ENCODE measurements around the gene SMIM44.
A peak's percentile ranks its signal among the peaks of the same experiment; 100 is the strongest.
"Not testable (repeated sequence)": the region's sequence is repeated elsewhere in the genome, so short reads cannot be mapped to it uniquely, and the experiment has no call there.

Gene SMIM44

DNA sequence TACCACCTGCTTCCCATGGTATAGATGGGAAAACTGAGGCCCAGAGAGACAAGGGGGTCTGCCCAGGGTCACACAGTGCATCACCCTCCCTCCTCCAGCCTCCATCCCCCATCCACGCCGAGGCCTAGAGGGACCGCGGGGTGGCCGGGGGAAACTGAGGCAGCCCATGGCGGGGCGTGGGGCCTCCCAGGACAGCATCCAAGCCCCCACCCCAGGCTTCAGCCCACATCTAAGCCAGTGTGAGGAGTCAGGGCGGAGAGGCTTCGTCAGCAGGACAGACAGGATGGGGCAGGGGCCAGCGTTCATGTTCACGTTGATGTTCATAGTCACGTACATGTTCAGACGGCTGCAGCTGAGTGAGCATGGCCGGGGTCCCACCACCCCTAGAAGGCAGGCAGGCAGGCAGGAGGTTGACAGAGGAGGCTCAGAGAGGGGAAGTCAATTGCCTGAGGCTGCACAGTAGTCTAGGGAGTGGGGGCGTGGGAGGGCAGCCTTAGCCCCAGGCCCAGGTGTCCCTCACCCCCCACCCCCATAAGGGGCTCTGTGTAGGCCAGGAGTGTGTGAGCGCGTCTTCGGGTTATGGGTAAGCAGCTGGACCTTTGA lies 26.2 kb downstream of the SMIM44 start:
- no peak for DNase-seq

DNA sequence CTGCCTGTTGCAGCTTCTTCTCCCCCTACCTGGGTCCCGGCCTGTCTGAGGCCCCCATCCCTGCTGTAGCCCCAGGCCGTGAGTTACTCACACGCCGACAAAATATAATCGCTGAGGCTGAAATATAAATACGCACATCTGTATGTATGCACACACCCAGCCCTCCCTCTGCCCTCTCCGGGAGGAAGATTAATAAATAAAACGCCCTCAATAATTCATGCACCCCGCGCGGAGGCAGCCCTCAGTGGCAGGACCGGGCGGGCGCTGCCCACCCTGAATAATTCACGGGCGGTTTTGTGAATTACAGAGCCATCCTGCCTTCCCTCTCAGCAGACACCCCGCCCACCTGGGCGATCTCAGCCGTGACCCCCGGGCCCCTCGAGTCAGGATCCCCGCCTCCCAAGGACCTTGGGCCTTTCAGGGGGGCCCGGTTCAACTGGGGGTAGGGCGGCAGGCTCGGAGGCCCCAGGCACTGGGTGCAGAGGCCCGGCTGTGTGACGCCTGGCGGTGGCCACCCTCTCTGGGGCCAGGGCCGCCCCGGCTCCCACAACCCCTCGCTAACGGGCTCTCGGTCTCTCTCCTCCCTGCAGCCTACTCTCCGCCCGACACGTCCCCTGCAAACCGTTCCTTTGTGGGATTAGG lies 27.2 kb downstream of the SMIM44 start:
- DNase-seq, result no peak

- no peak for DNase-seq
These were observed 27.8 kb downstream of the SMIM44 start for GRCh38 chr19:3455393-3455955.

- DNase-seq, result no peak
These were observed 28.4 kb downstream of the SMIM44 start for GRCh38 chr19:3454656-3455392.

- DNase-seq, result no peak
These were observed 29.4 kb downstream of the SMIM44 start for GRCh38 chr19:3453840-3454239.

GRCh38 chr19:3452942-3453214 lies 30.4 kb downstream of the SMIM44 start:
- not testable (repeated sequence) for DNase-seq

- DNase-seq, result no peak
These were observed 30.9 kb downstream of the SMIM44 start for GRCh38 chr19:3452171-3452941.

DNA sequence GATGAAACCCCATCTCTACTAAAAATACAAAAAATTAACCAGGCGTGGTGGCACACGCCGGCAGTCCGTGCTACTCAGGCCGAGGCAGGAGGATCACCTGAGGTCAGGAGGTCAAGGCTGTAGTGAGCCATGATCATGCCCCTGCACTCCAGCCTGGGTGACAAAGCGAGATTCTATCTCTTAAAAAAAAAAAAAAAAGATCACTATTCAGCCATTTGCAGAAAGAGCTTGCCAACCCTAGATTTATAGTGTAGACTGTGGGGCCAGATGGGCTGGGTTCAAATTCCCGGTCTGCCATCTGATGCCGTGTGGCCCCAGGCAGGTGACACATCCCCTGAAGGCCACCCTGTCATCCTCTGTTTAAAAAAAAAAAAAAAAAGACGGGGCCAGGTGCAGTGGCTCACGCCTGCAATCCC lies 31.8 kb downstream of the SMIM44 start:
- DNase-seq, result no peak

- no peak for DNase-seq
These were observed 32.3 kb downstream of the SMIM44 start for GRCh38 chr19:3450796-3451411.

DNA sequence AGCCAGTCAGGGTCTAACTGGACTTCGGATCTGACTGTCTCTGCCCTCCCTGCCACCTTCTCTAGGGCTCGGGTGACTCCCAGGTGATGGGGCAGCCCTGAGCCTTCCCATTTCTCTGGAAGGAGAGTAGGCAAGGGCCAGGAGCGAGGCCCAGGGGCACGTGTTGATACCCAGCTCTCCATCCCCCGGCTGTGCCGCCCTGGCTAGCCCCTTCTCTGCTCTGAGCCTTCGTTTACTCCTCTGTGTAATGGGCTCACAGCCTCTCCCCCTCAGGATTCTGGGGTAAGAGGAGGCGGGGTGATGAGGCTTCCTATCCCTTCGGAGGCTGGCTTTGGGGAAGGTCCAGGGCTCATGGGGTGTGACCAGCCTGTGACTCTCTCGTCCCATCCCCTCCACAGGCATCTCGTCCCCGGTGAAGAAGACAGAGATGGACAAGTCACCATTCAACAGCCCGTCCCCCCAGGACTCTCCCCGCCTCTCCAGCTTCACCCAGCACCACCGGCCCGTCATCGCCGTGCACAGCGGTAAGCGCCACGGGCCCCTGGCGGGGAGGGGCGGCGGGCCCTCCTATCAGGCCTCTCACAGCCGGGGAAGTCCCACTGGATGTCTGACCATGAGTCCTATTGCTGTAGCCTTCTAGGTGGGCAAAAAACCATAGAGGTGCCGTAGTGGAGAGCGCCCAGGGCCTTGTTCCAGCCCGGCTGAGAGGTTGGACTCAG lies 34.5 kb downstream of the SMIM44 start:
- DNase-seq, result no peak

GRCh38 chr19:3446657-3447056 lies 36.6 kb downstream of the SMIM44 start:
- DNase-seq, result not testable (repeated sequence)

- no peak for DNase-seq
These were observed 38.5 kb downstream of the SMIM44 start for GRCh38 chr19:3444695-3445234.

GRCh38 chr19:3443840-3444694 lies 39.2 kb downstream of the SMIM44 start:
- DNase-seq, result peak in 2 of 3 experiments; percentile 55 to 78

- DNase-seq, result no peak
These were observed 40.7 kb downstream of the SMIM44 start for GRCh38 chr19:3442487-3443071.

DNA sequence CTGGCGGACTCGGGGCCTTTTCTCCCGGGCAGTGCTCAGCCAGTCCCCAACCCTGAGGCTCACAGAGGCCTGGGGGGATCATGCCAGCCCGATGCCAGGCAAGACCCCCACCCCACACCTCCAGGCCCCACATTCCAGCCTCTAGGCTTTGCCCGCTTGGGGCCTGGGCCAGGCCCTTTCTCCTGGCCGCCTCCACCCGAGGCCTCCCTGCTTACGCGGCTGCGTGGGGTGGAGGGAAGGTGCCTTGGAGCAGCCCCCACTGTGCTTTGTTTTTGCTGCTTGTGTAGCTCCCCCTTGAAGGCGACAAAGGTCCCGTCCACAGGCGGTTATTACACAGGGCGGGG lies 41.3 kb downstream of the SMIM44 start:
- DNase-seq, result no peak

DNA sequence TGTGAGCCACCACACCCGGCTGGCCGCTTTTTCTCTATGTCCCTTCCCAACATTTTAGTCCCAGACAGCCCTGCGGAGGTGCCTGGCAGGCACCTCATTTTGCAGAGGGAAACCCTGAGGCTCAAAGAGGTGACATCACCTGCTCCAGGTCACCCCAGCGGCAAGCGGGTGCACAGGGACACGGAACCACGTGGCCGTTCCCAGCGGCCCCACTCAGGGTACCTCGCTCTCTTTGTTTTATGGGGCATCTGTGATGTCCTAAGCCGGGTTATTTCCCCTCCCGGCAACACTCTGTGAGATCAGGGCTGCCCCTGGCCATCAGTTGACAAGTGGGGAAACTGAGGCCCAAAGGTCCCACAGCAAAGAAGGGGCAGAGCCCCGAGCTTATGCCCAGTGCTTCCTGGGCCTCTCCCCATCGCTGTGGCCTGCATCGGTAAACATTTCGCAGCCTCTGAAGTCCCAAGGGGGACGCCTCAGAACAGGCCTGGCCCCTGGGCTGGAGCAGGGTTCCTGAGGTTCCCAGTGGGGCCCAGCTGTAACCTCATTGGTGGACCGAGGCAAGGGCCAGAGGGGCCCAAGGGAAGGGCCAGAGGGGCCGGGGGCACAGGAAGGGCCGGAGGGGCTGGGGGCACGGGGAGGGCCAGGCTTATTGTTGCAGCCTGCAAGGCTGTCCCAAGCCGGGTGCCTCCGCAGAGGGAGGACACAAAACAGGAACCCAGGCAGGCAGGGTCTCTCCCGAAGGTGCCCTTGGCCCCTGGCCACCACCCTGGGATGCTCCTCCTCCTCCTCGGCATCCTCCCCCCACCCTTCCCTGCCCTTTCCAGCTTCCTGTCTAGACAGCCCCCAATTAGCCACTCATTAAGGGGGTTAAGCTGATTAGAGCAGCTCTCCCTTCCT lies 41.9 kb downstream of the SMIM44 start:
- peak in 1 of 3 experiments; percentile 19 for DNase-seq

GRCh38 chr19:3440082-3440481 lies 43.2 kb downstream of the SMIM44 start:
- peak in 1 of 3 experiments; percentile 22 for DNase-seq

DNA sequence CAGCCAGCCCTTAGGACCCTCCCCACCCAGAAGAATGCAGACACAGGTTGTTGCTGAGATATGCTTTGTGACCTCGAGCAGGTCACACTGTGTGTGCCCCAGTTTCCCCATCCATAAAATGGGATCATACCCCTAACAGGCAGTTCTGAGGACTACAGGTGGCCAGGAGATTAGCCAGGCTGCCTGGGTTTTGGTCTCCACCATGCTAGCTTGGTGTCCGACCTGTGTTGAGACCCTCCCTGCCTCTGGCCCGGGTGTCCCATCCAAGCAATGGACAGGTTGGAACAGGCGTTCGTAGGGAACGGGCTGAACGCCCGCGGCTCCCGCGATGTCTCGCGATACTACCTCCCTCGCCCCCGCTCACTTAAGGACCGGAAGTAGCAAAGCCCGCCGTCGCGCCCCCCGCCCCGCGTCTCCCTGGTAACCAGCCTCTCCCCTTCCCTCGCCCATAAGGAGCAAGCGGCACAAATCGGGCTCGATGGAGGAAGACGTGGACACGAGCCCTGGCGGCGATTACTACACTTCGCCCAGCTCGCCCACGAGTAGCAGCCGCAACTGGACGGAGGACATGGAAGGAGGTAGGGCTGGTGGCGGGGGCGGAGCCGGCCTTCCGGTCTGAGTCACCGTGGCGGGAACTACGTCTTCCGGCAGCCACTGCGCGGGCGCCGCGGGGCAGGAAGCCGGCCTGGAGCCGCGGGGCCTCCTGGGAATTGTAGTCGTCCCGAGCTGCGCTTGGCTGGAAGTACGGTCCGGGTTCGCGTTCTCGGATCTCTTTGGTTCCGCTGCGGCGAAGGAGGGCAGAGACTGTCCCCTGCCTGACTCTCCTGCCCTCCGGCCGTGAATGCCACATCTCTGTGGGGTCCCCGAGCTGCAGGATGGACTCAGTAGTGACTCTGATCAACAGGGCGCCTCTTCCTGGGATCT lies 48.3 kb downstream of the SMIM44 start:
- peak; percentile 98 to 100 (median 99) for DNase-seq
